HG03097 (cell line): ENCODE data around the gene MVB12B.

Source experiments
- ATAC-seq: cut with Tn5 transposase; IDR thresholded peaks from one replicate; pipeline ENCODE4 v1.9.1; 2021; ENCODE audit not compliant: unreplicated experiment, low FRiP score

Gene MVB12B

DNA sequence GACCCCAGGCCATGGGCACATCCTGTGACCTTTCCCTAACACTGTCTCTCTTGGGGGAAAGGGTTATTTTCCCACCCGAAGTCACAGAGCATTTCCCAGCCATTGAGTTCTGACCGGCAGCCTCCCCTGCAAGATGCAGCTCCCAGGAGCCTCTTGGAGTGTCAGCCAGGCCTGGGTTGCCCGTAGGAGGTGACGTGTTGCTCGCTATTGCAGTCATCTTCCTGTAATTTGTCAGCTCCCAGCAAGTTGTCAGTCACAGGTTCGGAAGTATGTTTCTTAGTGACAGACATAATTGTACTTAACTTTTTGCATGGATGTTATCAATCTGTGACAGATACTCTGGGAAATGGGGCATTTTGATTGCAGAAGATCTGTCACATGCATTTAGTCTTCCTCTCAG, 74.5 kb downstream of the MVB12B start:
- no peak for ATAC-seq

DNA sequence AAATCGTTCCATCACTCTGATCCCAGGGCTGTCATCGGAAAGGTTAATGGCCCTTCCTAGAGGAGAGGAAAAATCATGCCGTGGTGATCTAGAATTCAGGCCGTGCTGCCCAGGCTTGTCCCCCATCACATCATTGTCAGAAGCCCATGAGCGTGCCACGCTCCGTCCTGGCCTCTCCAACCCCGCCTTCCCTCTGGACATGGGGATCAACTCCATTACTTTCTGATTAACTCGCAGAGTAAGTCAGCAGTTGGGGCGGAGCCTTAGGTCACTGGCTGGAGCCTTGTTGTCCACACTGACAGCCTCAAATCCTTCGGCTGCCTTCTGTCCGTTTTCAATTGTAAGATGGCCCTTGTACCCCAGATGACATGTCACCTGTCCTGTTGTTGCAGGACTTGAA, 75.0 kb downstream of the MVB12B start:
- no peak for ATAC-seq

DNA sequence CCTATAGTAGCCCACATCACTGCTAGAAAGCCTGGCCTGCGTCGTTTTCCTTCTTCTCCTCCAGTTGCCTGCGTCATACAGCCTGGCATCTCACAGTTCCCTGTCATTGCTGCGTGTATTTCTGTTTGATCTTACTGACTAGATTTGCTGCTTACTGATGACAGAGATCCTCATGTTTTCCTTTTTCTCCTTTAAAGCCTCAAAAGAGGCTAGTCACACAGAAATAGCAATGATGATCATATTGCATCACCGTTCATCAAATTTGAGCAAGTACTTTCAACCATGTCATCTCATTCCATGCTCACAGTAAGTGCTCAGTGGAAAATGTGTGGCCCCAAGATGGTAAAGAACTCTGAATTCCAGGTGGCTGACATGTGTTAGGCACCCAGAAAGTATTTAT, 76.8 kb downstream of the MVB12B start:
- no peak for ATAC-seq

DNA sequence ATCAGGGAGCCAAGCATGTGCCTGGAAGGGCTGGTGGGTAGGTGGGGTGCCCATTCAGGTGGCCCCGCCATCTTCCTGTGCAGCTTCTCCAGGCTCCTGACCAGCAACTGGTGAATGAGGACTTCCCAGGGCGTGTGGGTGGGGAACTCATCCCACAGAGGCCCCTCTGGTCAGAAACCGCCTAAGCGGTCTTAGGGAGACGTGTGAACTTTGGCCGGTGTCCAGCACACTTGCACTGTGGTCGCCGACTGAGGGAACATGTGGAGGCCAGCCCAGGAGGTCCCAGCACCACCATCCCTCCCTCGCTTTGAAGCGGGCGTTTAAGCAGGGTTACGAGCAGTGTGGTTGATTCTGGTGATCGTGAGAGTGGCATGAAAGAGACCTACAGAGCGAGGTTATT, 77.8 kb downstream of the MVB12B start:
- ATAC-seq = no peak

DNA sequence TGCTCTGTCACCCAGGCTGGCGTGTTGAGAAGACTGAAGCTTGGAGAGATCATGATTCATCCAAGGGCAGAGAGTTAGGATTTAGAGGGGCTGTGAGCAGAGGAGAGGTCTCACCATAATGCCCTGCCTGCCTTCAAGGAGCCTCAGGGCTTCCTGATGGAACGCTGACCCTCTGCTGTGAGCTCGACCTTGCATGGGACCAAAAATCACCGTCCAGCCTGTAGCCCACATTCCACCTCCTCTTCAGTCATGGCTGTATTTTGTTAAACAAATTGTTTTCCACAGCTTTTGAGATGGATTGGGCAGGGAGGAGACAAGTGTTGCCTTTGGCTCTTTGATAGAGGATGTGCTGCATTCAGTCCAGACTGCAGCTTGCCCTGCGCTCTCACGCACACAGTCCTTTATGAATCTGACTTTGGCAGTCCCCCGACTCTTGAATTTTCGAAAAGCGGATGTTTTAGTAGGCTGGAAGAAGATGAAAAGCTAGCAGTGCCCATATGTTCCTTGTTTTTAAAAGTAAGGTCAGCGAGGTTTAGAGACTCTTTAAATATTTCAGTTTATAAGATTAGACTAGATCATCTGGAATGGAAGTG, 79.5 kb downstream of the MVB12B start:
- ATAC-seq = no peak

DNA sequence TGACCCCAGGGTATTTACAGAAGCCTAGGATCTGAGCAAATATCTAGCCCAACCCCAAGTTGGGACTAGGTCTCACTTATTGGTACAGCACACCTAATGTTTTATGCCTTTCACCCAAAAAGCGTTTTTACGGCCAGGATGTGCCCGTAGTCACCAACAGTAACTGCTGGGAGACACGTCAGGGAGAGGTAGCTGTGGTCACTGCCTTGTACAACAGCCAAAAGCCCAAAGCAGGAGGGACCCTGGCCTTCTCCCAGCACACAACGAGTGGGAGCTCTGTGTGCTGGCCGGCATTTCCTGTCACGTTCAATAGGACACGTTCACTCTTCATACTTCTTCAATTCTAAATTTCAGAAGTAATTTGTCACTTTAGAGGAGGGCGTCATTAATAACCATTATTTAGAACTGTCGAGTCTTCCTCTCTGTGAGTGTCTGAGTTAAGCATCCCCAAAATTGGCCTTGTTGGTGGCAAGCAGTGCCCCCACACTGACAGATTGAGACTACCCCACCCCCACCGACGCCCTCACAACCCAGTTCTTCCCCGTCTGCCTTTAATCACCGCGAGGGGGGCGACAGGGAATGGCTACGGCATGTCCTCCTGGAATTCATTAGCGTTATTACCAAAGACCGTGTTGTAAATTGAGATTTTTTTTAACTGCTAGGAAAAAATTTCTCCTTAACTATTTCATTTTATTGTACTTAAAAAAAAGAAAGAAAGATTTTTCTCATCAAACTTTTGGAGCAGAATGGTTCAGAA, 80.7 kb downstream of the MVB12B start:
- no peak for ATAC-seq

DNA sequence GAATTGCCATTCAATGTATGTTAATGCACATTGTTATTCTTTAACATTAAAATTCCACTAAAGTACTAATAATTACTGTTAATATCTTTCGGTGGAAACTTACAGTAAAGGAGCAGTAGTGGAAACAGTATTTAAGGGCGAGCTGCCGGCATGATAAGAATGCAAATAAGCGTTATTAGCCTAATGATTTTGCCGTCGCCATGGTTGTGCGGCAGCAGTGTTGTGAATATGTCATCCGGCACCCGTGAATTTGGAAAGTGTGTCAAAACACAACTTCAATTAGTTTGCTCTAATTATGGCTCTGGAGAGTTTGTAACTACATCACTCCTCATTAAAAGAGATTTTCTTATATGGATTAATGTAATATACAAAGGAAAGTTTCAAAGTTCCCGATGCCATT, 81.4 kb downstream of the MVB12B start:
- no peak for ATAC-seq

DNA sequence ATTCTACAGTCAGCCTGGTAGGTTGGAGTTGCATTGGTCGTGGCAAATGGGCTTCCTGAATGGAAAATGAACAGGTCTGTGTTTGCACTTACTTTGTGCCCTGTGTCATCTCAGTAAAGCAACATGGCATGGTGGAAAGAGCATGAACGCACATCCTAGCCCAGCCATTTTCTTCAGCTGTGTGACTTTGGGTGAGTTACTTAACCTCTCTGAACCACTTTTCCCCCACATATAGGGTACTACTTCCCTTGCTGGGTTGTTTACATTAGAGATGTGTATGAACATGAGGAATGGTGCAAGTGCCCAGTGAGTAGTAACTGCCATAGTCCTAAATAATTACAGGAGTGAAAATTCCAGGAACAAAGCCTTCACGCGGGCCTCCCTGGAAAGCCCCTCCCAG, 83.6 kb downstream of the MVB12B start:
- no peak for ATAC-seq

DNA sequence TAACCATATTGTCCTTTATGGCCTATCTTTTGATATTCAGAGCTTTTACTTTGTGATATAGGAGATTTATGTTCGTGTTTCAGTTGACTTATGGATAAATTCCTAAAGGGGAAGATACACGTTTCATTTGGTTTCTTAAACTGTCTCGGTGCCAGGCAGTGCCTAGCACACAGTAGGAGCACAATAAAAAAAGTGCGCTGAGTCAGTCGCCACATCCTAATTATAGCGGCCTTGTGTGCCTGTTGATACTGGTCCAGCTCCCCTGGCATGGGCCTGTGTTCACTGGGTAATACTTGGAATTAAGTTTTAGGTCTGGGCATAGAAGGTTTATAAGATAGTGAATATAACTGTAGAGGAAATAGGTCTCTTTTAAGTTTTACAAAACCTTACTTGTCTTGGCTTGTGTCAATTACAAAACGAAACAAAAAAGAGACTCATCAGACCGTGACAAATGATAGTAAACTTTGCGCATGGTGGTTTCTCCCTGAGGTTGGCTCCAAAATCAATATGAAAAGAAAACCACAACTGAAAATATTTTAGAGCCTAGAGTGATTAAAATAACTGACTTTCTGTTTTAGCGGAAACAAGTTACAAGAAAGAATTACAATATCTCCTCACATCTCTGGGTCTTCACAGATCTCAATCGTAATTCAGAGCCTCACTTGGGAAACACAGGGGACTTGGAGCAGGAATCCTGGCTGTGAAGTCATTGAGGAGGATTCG, 84.8 kb downstream of the MVB12B start:
- ATAC-seq = peak; percentile 67

DNA sequence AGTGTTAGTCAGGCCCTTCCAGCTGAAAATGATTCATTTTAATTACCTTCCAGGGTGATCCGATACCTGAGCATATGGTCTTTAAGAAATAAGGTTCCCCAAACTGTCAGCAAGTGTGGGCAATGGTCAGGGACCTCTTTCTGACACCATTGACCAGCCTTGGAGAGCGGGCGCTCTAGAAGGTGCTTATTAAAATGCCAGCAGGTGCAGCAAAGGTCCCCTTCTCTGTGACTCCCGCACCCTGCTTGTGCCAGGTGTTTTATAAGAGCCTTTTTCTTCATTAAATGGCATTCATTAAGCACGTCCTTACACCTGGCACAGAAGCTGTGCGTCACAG, 85.3 kb downstream of the MVB12B start:
- ATAC-seq = peak; percentile 12

DNA sequence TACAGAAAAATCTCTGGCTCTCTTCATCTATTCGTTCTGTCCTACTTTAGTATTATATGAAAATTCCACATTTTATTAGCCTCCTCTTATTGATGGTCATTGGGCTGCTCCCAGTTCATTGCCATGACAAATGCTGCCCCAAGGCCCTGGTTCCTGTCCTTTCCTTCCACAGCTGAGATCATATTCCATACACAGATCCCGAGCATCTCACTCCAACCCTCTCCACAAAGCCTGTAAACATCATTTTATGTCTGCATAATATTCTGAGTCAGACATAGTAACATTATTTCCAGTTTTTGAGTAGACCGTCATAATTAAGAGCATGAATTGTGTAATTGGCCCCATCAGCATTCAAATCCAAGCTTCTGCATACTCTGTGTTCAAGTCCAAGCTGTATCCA, 86.3 kb downstream of the MVB12B start:
- no peak for ATAC-seq

DNA sequence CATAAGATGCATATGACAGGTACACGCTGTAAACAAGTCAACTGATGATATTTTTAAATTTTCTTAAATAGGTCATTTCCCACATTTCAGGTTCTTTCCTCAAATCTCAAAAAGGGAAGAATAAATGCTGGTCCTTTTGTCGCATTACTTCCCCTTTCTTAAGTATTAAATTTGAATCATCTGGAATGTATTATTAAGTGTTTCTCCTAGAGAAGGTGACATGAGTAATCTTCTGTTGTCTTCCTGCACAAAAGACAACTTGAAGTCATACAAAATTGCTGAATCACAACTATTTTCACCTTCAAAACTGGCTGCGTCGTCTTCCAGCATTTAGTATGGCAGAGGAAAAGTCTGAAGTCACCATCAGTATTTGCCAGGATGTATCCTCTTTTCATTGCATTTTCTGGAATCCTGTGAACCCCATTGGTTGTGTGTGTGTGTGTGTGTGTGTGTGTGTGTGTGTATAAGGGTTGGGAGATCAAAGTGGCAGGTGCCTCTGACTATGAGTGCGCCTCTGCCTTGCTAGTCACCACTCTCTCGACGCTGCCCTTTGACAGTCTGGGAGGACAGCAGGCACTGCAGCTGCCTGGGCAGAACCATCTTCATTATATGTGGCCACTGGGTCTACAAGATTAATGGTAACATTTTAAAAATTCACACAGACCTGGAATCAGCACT, 86.9 kb downstream of the MVB12B start:
- ATAC-seq = no peak

DNA sequence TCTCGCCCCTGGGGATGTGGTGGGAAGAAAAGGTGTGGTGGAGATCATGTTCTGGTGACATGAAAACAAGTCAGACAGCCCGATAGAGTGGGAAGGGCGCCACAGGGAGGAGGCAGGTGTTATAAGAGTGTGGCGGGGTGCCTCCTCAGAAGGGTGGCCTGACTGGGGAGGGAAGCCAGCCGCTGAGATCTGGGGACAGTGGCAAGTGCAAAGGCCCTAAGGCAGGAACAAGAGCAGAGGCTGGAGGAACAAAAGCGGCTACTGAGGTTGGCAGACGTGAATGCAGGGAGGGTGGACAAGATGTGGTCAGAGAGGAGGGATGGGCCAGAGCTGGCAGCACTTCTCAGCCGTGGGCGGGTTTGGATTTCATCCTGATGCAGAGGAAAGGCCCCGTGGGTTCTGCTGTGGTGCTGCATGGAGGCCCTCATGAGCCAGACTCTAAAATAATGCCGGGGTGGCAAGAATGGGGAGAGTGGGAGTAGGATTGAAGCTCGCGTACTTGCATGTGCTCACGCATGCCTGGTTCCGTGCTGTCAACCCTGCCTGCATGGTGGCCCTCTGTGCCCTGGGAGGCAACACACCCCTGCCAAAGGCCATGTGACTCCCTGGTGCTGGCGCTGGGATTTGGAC, 89.2 kb downstream of the MVB12B start:
- no peak for ATAC-seq

DNA sequence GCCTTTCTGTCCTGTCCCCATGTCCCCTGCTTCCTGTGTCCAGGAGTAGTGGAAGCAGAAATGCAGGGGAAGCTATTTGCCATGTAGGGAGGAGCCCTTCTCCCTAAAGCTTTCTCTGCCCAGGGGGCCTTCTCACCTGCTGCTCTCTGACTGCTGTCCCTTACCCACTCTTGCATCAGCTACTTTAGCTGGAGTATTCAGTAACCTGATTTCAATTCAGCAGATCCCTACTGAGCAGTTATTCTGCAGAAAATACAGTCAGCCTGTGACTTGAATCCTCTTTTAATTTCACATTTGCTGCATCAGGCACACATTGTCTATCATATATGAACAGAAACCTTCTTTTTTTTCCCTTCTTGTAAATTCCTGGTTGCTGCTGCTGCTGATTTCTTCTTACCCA, 90.4 kb downstream of the MVB12B start:
- ATAC-seq = no peak

DNA sequence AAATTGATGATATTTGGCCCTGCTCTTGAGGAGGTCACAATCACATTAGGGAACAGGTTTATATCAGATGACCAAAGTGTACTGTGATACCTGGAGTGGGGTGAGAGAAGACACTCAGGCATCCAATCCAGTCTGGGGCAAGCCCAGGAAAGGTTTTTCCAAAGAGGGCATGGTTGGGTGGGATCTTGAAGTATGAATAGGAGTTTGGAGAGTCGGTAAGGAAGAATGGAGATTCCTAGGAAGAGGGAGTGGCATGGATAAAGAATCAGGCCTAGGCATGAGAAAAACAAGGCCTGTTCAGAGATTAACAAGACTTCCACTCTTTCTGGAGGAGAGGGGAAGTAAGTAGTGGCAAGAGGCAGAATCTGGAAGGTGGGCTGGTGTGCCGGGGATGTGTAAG, 91.1 kb downstream of the MVB12B start:
- no peak for ATAC-seq

DNA sequence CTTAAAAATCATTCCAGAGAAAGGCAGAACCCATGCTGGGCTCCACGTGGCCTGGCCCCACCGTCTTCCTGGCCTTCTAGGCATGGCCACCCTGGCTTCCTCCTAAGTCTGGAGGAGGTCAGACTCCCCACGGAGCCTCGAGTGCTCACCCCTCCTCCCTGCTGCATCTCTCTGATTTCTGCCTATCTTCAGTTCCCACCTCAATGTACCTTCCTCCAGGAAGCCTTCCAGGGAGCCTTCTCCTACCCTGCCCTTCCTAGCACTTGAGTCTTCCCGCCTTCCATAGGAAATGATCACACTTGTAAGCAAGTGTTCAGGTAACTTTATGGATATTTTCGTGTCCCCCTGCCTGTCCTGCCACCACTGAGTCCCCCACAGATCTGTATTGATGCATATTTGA, 92.0 kb downstream of the MVB12B start:
- ATAC-seq = no peak

DNA sequence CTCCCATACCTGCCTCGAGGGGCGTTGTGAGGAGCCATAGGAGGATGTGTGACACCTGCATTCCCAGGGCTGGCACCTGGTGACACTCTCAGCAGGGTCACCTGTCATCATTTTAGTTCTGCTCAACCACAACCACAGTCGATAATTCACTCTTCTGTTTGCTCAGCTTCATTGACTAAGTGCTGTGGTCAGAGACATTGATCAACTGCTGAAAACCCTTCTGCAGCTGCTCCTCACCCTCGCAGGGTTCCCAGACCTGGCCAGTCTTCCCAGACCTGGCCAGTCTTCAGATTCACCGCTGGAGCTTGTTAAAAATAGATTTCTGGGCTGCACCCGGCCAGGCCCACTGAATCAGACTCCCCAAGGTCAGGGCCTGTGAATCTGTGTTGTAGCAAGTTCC, 92.8 kb downstream of the MVB12B start:
- no peak for ATAC-seq

DNA sequence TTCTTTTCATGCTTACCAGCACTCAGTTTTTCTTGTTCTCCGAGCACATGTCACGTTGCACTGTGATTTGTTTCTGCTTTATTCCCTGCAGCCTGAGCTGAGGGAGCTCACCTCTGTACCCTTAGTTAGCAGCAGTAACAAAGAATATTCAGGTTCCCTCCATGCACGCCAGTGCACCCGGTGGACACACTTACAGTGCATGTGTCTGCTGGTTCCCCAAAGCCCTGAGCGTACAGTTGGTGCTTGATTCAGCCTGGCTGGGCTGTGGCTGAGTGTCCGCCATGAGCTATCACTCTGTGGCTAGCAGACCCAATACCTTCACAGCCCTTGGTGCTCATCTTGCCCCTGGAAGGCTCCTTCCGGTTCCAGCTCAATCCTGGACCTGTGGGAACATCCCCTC, 93.5 kb downstream of the MVB12B start:
- ATAC-seq = no peak

DNA sequence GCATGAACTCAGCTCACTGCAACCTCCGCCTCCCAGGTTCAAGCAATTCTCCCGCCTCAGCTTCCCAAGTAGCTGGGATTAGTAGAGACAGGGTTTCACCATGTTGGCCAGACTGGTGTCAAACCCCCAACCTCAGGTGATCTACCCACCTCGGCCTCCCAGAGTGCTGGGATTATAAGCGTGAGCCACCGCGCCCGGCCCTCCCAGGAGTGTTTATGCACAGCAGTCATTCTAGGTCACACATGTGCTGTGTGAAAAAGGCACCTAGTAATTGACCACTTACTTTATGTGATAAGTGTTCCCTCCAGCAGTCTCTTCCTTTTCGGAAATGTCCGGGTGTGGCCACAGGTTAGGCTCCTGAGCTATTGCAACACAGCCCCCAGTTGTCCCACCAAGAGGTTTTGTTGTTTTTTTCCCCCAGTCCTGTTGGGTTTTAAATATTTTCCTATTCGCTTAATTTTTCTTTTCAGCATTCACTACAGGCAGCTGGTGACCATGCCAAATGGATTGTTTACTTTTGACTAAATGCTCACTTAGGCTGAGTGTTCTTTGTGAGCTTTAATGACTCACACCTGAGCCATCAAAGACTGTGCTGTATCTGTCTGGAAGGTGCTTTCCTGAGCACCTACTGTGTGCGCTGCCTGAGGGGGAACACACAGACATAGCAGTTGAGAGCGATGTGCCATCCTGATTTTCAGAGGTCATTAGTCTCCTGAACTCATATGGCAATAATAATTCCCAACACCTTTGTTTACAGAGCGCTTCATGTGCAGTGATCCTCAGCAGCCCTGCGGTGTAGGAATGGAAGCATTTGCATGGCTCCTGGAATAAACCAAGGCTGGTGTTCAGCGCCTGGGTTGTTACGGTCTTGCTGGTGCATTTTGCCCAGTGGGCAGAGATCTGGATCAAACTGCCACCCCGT, 94.3 kb downstream of the MVB12B start:
- no peak for ATAC-seq
